ENCODE results near the gene CA11. TPM values are rescaled to one million over a fixed set of nuclear protein-coding genes. Genes with fewer than 3 reads are reported as not detected.

Gene CA11
- total RNA-seq, 1 donor from 2014 or later, result 7.9 TPM

DNA sequence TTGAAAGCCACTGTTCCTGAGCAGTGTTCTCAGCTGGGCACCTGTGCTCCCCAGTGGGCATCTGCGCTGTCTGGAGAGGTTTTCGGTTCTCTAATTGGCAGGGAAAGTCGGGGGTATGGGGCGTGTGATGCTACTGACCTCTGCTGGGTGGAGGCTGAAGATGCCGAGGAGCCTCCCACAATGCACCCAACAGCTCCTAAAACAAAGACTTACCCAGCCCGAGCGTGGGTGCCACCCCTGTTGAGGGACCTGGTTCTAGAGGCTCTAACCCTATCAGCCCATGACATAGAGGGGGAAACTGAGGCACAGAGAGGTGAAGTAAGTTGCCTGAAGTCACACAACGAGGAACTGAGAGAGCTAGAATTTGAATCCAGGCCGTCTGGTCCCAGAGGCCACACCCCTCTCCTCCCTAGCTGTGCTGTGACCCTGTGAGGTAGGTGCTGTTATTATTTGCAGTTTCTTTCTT lies 37.2 kb downstream of the CA11 start:
- intact Hi-C loops (cut with DNase I), result no loop called here
- H3K27me3 ChIP-seq, result no peaks in the 10 kb centered on the region
- no peak for TF ChIP-seq POLR2A (IDR thresholded peaks at IDR 0.05)
- TF ChIP-seq, protein P1, sequence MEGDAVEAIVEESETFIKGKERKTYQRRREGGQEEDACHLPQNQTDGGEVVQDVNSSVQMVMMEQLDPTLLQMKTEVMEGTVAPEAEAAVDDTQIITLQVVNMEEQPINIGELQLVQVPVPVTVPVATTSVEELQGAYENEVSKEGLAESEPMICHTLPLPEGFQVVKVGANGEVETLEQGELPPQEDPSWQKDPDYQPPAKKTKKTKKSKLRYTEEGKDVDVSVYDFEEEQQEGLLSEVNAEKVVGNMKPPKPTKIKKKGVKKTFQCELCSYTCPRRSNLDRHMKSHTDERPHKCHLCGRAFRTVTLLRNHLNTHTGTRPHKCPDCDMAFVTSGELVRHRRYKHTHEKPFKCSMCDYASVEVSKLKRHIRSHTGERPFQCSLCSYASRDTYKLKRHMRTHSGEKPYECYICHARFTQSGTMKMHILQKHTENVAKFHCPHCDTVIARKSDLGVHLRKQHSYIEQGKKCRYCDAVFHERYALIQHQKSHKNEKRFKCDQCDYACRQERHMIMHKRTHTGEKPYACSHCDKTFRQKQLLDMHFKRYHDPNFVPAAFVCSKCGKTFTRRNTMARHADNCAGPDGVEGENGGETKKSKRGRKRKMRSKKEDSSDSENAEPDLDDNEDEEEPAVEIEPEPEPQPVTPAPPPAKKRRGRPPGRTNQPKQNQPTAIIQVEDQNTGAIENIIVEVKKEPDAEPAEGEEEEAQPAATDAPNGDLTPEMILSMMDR (IDR thresholded peaks at IDR 0.05), result no peak
- no peak for TF ChIP-seq POLR2AphosphoS5 (IDR thresholded peaks at IDR 0.05; ENCODE audit: insufficient read depth in 1 of 2, low read depth in 1 of 2)
- no peak for DNase-seq (ENCODE audit: extremely low spot score in 2 of 2)
- H3K27ac ChIP-seq, result no peak overlapping the region
- no peaks in the 10 kb centered on the region for H3K9me3 ChIP-seq
- H3K36me3 ChIP-seq, result no peaks in the 10 kb centered on the region
- H3K4me1 ChIP-seq, result no peaks in the 10 kb centered on the region
- H3K4me3 ChIP-seq, result no peak overlapping the region

DNA sequence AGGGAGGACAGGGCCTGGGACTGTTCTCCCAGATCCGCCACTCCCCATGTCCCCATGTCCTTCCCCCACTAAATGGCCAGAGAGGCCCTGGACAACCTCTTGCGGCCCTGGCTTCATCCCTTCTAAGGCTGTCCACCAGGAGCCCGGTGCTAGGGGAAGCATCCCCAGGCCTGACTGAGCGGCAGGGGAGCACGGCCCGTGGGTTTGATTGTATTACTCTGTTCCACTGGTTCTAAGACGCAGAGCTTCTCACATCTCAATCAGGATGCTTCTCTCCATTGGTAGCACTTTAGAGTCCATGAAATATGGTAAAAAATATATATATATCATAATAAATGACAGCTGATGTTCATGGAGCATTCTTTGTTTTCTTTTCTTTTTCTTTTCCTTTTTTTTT lies 38.6 kb downstream of the CA11 start:
- TF ChIP-seq, protein P1 (IDR thresholded peaks at IDR 0.05), result no peak
- no peak for TF ChIP-seq POLR2A (IDR thresholded peaks at IDR 0.05)
- no peak for TF ChIP-seq POLR2AphosphoS5 (IDR thresholded peaks at IDR 0.05; ENCODE audit: insufficient read depth in 1 of 2, low read depth in 1 of 2)

DNA sequence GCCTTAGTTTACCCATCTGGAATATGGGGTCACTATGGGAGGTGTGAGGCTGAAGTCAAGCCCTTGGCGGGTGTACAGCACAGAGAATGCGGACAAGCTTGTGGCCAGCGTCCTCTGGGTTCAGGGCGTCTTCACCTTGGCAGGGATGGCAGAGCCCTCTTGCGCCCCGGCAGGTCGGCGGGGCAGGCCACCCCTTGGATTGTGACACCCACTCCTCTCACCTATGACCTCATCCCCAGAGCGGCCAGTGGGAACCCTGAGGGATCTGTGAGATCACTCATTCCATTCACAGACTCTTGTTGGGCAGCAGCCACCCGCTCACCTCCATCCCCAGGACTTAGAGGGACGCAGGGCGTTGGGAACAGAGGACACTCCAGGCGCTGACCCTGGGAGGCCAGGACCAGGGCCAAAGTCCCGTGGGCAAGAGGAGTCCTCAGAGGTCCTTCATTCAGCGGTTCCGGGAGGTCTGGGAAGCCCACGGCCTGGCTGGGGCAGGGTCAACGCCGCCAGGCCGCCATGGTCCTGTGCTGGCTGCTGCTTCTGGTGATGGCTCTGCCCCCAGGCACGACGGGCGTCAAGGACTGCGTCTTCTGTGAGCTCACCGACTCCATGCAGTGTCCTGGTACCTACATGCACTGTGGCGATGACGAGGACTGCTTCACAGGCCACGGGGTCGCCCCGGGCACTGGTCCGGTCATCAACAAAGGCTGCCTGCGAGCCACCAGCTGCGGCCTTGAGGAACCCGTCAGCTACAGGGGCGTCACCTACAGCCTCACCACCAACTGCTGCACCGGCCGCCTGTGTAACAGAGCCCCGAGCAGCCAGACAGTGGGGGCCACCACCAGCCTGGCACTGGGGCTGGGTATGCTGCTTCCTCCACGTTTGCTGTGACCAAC lies 39.3 kb downstream of the CA11 start, which contains the start of gene SPACA4:
TSS of gene SPACA4 (plus strand) at position 280 of the 896 bp plus-strand sequence. CDS start at position 517, 237 bp downstream.
- intact Hi-C loops (cut with DNase I), result no loop called here
- no peaks in the 10 kb centered on the region for H3K27me3 ChIP-seq
- H3K9me3 ChIP-seq, result no peaks in the 10 kb centered on the region
- H3K4me3 ChIP-seq, result no peak within 1 kb of the TSS
- no peak for DNase-seq (ENCODE audit: extremely low spot score in 2 of 2)
- H3K4me1 ChIP-seq, result no peaks in the 10 kb centered on the region
- TF ChIP-seq, protein P1 (IDR thresholded peaks at IDR 0.05), result no peak
- no peak for TF ChIP-seq POLR2A (IDR thresholded peaks at IDR 0.05)
- TF ChIP-seq POLR2AphosphoS5 (IDR thresholded peaks at IDR 0.05; ENCODE audit: insufficient read depth in 1 of 2, low read depth in 1 of 2), result no peak
- H3K27ac ChIP-seq, result no peak within 1 kb of the TSS
- H3K36me3 ChIP-seq, result no peaks in the 10 kb centered on the region

More for the DNA sequence above, 38.6 kb downstream of the CA11 start:
- no peak for DNase-seq (ENCODE audit: extremely low spot score in 2 of 2)
- Histone ChIP-seq H3K4me1 (no peaks in the 10 kb centered on the region), H3K27me3 (no peaks in the 10 kb centered on the region), H3K4me3 (no peak overlapping the region), H3K36me3 (no peaks in the 10 kb centered on the region), H3K27ac (no peak overlapping the region), H3K9me3 (no peaks in the 10 kb centered on the region)
- intact Hi-C loops (cut with DNase I), result no loop called here

DNA sequence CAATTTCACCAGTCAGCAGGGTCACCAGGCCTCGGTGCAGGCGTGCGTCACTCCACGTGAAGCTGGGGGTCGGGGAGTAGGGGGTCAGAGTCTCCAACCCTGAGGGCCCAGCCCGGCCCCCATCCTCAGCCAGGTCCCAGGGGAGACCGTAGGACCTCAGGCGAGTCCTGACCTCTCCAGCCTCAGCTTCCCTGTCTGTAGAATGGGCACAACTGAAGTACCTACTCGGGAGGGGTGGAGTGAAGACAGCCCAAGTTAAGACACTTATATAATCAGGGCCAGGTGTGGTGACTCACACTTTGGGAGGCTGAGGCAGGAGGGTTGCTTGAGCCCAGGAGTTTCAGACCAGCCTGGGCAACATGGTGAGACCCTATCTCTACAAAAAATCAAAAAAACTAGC lies 42.1 kb downstream of the CA11 start:
- Histone ChIP-seq H3K36me3 (no peaks in the 10 kb centered on the region), H3K9me3 (no peaks in the 10 kb centered on the region), H3K27me3 (no peaks in the 10 kb centered on the region), H3K4me3 (no peak overlapping the region), H3K4me1 (no peaks in the 10 kb centered on the region), H3K27ac (no peak overlapping the region)
- DNase-seq (ENCODE audit: extremely low spot score in 2 of 2), result no peak
- intact Hi-C loops (cut with DNase I), result no loop called here
- TF ChIP-seq POLR2A (IDR thresholded peaks at IDR 0.05) (no peak), POLR2AphosphoS5 (IDR thresholded peaks at IDR 0.05; ENCODE audit: insufficient read depth in 1 of 2, low read depth in 1 of 2) (no peak)
- TF ChIP-seq, protein P1 (IDR thresholded peaks at IDR 0.05), result no peak

DNA sequence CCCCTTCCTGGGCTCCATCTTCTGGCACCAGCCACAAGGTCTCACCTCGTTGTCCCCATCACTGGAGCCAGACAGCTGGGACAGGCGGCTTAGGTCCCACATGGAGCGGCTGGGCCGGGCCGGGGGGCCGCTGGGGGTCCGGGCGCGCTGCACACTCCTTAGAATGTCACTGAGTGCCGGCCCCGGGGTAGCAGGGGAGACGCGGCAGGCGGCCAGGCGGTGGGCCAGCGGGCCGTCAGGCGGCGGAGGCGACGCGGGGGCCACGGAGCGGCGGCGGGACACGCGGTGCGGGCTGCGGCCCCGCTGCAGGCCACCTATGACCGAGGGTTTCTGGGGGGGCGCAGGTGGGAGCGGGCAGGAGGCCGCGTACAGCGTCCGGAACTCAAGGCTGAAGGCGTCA lies 42.5 kb downstream of the CA11 start:
- Histone ChIP-seq H3K4me3 (no peak overlapping the region), H3K27ac (no peak overlapping the region), H3K36me3 (no peaks in the 10 kb centered on the region), H3K9me3 (no peaks in the 10 kb centered on the region), H3K4me1 (no peaks in the 10 kb centered on the region), H3K27me3 (no peaks in the 10 kb centered on the region)
- intact Hi-C loops (cut with DNase I), result no loop called here
- DNase-seq (ENCODE audit: extremely low spot score in 2 of 2), result no peak
- TF ChIP-seq, protein P1 (IDR thresholded peaks at IDR 0.05), result no peak
- TF ChIP-seq POLR2AphosphoS5 (IDR thresholded peaks at IDR 0.05; ENCODE audit: insufficient read depth in 1 of 2, low read depth in 1 of 2) (no peak), POLR2A (IDR thresholded peaks at IDR 0.05) (no peak)

All from vagina (tissue), 2 donors.